ENCODE results near the gene SURF4.

- TF ChIP-seq POLR2AphosphoS5 (IDR thresholded peaks at IDR 0.05; ENCODE audit: low read depth, low read length): no peak
- no peak for TF ChIP-seq ZNF558 (CRISPR knock-in tag; IDR thresholded peaks at IDR 0.05; ENCODE audit: borderline replicate concordance)
- no peak for TF ChIP-seq SPEN (CRISPR knock-in tag; IDR thresholded peaks at IDR 0.05; ENCODE audit: low read depth)
- TF ChIP-seq MXI1 (IDR thresholded peaks at IDR 0.05; ENCODE audit: borderline replicate concordance, low read depth, low read length): no peak
These were observed 24.4 kb upstream of the SURF4 start for GRCh38 chr9:133400292-133400691.
